NCI-H2081 (cell line): ENCODE measurements around the gene GPR150.

ENCODE experiments used
- DNase-seq, 2 experiments: peaks; one replicate each; lab custom pipeline; 2025; lab: John Stamatoyannopoulos, UW

Gene GPR150

GRCh38 chr5:95620030-95620869 lies at the start of gene GPR150:
Gene GPR150 (plus strand): TSS chr5:95620087. CDS start chr5:95620276, 189 bp downstream.
- DNase-seq: peak; percentile 45 to 66

- DNase-seq: no peak
These were observed 47.9 kb upstream of the GPR150 start for GRCh38 chr5:95572016-95572415.

- DNase-seq: no peak
These were observed 38.3 kb upstream of the GPR150 start for GRCh38 chr5:95581576-95581975.

- no peak for DNase-seq
These were observed 35.9 kb upstream of the GPR150 start for GRCh38 chr5:95583992-95584391.

- DNase-seq: no peak
These were observed 29.0 kb upstream of the GPR150 start for GRCh38 chr5:95590880-95591279.

GRCh38 chr5:95591490-95591901 lies 28.4 kb upstream of the GPR150 start:
- DNase-seq: no peak

- DNase-seq: no peak
These were observed 24.5 kb upstream of the GPR150 start for GRCh38 chr5:95595289-95595931.

- no peak for DNase-seq
These were observed 20.6 kb upstream of the GPR150 start for GRCh38 chr5:95599252-95599651.

- DNase-seq: no peak
These were observed 19.3 kb upstream of the GPR150 start for GRCh38 chr5:95600557-95600956.

GRCh38 chr5:95605786-95606185 lies 14.1 kb upstream of the GPR150 start:
- no peak for DNase-seq

GRCh38 chr5:95606419-95606818 lies 13.5 kb upstream of the GPR150 start:
- no peak for DNase-seq

- no peak for DNase-seq
These were observed 10.2 kb upstream of the GPR150 start for GRCh38 chr5:95609711-95610110.

- no peak for DNase-seq
These were observed 9.3 kb upstream of the GPR150 start for GRCh38 chr5:95610546-95610945.

- no peak for DNase-seq
These were observed 8.5 kb upstream of the GPR150 start for GRCh38 chr5:95611396-95611795.

- no peak for DNase-seq
These were observed 6.4 kb upstream of the GPR150 start for GRCh38 chr5:95613514-95613913.

GRCh38 chr5:95615164-95615467 lies 4.8 kb upstream of the GPR150 start:
- no peak for DNase-seq

- DNase-seq: no peak
These were observed 2.8 kb upstream of the GPR150 start for GRCh38 chr5:95617057-95617456.

GRCh38 chr5:95619096-95619495 lies 791 bp upstream of the GPR150 start:
- no peak for DNase-seq

- no peak for DNase-seq
These were observed 315 bp upstream of the GPR150 start for GRCh38 chr5:95619514-95620029.

GRCh38 chr5:95620870-95621838 lies 1.3 kb downstream of the GPR150 start:
- DNase-seq: peak; percentile 23 to 60

GRCh38 chr5:95621839-95622629 lies 2.1 kb downstream of the GPR150 start:
- peak in 1 of 2 experiments; percentile 13 for DNase-seq
